ENCODE measurements around the gene FRAS1.
"Not testable (repeated sequence)": the region's sequence is repeated elsewhere in the genome, so short reads cannot be mapped to it uniquely, and the experiment has no call there.

The FRAS1 gene

DNA sequence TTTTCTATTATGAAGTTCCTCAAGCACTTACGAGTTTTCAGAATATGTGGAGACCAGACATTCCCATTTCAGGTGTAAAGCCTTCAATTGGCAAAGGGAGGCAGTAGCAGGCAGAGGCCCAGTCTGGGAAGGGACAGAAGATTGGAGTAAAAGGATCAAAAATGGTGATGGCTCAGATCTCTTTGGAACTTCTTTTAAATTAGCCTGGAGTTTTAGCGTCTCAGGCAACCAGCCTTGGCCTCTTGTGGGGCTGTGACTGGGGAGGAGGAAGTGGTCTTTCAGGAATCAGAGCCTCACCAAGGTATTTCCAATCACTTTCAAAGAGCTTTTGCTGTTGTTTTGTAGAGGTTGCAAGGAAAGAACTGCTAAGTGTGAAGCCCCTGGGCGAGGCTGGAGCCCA lies 239.1 kb downstream of the FRAS1 start:
- DNase-seq: no peak
- in situ Hi-C loops (cut with MboI; ENCODE audit: low pct_unique_long_range_greater_than_20kb, low sequenced_read_pairs): no loop called here

DNA sequence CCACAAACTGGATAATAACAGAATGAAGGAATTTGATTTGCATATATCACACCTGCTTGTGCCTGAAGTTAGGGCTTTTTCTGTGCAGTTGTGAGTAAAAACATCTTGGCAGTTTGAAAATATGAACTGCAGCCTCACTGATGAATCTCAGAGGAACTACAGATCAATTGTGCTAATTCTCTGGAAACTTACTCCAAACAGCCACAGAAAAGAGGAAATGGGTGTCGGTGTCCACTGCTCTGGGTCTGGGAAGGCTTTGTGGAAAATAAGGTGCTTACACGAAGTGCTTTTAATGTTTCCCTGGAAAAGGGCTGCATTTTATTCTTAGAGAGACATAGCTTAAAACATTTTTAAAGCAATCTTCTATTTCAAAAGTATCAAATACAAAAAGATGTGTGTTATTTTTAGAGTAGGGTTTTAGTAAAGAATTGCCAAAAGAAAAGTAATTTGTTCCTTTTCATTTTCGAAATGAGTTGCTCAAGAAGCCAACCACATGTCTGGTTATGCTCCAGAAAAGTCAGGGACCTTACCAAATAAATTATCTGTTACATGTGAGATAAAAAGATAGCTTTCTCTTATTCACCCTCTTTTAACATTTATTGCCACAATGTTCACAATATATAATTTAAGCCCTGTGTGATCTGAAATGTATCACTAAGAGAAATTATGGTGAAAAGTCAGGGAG lies 240.1 kb downstream of the FRAS1 start:
- in situ Hi-C loops (cut with MboI; ENCODE audit: low pct_unique_long_range_greater_than_20kb, low sequenced_read_pairs): no loop called here
- peak; percentile 29 for DNase-seq

DNA sequence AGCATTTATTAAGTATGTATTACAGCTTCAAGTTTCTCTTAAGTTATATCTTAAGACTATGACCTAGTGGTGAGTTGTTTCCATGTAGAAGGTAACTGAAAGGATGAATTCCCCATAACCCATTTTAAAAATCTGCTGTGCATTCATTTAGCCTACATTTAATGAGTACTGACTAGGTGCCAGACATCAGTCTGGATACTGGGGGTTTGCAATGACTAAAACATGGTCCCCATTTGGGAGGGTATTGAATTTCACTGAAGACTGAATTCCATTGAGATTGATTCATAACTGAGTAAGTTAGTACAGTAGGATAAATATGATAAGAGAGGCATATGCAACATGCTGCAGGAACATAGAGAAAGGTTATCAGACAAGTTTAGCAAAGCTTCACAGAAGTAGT lies 241.5 kb downstream of the FRAS1 start:
- DNase-seq: no peak
- in situ Hi-C loops (cut with MboI; ENCODE audit: low pct_unique_long_range_greater_than_20kb, low sequenced_read_pairs): no loop called here

DNA sequence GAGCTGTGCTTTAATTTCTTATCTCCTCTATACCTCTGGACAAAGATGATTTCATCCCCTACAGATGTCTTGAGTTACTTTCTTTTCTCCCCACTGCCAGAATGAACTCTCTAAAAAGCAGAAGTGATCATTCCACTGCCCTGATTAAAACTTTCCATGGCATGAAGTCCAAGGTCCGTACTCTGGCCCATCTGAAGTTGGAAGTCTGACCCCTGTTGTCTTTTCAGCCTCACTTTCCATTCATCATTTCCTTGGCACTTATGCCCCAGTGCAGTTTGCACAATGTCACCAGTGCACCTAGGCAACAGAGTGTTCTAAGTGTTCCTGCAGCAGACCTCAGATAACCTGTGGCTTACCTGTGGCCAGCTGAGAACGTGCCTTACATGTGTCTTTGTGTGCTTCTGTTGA lies 242.4 kb downstream of the FRAS1 start:
- in situ Hi-C loops (cut with MboI; ENCODE audit: low pct_unique_long_range_greater_than_20kb, low sequenced_read_pairs): no loop called here
- DNase-seq: peak; percentile 10

DNA sequence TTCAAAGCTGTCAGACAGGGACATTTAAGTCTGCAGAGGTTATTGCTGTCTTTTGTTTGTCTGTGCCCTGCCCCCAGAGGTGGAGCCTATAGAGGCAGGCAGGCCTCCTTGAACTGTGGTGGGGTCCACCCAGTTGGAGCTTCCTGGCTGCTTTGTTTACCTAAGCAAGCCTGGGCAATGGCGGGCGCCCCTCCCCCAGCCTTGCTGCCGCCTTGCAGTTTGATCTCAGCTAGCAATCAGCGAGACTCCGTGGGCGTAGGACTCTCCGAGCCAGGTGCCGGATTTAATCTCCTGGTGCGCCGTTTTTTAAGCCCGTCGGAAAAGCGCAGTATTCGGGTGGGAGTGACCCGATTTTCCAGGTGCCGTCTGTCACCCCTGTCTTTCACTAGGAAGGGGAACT lies 250.1 kb downstream of the FRAS1 start:
- in situ Hi-C loops (cut with MboI; ENCODE audit: low pct_unique_long_range_greater_than_20kb, low sequenced_read_pairs); DNase-seq: not testable (repeated sequence)

DNA sequence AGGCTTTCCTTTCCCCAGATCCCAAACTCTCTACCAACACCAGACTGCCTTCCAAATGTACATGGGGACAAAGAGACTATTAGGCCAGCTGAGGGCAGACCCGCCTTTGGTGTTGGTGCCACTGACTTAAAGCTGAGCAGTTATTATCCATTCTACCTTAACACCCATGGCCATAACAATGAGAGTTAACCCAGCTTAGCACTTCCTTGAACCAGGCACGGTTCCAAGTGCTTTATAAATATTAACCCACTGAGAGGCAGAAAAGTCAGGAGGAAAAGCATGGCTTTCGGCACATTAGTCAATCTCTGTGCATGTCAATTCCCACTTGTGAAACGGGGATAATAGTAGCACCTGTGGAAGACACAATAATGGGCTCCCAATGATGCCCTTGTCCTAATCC lies 251.4 kb downstream of the FRAS1 start:
- in situ Hi-C loops (cut with MboI; ENCODE audit: low pct_unique_long_range_greater_than_20kb, low sequenced_read_pairs): no loop called here
- DNase-seq: no peak

DNA sequence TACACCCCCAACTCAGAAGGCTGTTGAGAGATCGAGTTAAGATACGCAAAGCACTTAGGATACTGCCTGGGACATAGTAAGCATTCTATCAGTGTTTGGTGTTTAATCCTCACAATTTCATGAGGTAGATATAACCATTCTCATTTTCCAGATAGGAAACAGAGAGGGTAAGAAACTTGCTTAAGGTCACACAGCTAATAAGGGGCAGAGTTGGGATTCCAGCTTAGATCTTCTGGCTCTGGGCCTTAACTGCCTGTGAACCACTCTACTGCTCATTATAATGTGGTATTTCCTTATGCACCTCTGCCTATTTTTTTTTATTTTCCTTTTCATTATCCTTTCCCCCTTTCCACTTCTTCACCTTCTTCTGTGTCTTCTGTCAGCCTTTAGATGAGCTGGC lies 252.2 kb downstream of the FRAS1 start:
- in situ Hi-C loops (cut with MboI; ENCODE audit: low pct_unique_long_range_greater_than_20kb, low sequenced_read_pairs): no loop called here
- DNase-seq: no peak

DNA sequence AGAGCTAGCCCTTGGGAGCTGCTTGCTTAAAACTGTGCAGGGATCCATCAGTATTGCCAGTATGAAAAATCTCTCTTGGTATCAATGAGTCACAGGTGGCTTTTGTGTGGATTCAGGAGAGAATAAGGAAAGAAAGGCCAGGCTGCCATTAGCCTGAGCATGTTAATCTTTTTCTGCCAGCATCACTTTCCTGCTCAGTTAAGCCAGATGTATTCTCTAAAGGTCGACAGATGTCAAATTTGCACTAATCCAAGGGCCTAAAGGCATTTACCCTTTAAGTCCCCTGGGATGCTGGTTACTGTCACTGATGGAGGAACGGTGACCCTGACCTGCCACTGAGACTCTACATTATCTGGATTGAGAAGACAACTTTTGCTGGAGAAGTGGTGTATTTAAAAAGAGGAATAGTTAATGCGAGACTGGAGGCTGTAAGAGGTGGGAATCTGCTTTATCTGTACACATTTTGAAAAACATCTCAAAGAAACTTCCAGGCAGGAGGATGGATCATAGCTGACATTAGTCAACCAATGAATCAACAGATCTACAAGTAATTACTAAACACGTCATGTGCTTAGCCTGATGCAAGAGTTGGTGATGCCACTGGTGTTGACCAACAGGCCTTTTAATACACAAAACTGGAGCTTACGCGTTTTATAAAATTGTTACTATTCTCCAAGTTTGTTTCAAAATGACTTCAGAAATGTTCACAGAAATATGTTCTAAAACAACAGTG lies 253.1 kb downstream of the FRAS1 start:
- no peak for DNase-seq
- in situ Hi-C loops (cut with MboI; ENCODE audit: low pct_unique_long_range_greater_than_20kb, low sequenced_read_pairs): no loop called here

DNA sequence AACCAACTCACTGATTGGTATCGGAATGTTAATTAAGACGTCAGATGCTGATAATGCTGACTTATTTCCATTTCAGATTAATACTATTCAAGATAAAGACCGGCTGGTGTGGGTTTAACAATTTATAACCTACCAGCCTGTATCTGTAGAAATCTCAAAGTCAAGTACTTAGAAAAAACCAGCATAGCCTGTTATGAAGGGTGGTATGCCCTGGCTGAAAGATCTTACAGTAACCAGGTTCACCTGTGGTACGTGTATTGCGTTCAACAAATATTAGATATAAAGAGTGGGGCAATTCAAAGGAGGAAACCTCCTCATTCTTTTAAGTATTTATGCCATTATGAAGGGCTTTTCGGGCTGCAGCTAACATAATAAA lies 253.6 kb downstream of the FRAS1 start:
- no peak for DNase-seq
- in situ Hi-C loops (cut with MboI; ENCODE audit: low pct_unique_long_range_greater_than_20kb, low sequenced_read_pairs): no loop called here

DNA sequence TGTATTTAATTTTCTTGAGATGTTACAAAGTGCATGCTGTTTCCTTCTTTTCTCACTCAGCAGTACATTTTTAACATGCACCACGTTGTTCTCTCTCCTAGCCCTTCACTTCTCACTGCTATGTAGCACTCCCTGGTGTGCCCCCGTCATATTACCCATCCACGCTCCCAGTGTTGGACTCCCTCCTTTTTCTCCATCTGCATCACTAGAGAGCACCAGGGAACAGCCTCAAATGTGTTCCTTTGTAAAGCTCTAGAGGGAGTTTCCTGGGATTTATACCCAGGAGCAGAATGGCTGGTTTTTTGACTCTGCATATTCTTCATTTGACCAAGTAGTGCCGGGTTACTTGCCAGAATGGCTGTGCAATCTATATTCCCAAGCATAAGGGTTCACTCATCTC lies 254.2 kb downstream of the FRAS1 start:
- in situ Hi-C loops (cut with MboI; ENCODE audit: low pct_unique_long_range_greater_than_20kb, low sequenced_read_pairs): no loop called here
- DNase-seq: no peak

DNA sequence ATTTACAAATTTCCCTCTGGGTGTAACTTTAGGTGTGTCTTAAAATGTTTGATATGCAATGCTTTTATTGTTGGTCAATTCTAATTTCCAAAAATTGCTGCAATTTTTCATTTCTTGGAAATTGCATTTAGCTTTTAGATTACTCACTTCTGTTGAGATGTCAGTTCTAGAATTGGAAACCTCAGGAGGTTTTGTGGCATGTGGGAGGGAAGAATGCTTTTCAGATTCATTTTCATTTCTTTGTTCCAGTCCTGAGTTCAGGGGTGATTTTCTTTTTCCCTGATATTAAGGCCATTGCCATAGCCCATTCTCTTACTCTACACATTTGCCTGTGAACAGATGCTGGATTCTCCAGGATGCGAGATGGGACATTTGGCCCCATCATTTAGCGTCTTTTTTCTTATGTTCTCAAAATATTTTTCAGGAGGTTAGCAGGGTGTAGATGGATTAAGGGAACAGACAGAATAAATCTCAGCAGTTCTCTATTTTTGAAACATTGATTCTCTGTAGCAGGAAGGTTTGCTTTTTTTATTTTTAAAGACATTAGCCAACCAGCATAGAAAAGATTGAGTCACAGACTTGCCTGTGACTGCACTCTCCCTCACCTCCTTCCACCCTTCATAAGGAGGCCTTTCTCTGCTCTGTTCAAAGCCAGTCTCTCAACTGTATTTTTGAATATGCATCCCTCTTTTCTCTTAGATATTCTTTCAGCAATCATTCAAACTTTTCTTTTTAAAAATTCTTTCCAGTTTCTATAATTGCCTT lies 256.0 kb downstream of the FRAS1 start:
- in situ Hi-C loops (cut with MboI; ENCODE audit: low pct_unique_long_range_greater_than_20kb, low sequenced_read_pairs): no loop called here

DNA sequence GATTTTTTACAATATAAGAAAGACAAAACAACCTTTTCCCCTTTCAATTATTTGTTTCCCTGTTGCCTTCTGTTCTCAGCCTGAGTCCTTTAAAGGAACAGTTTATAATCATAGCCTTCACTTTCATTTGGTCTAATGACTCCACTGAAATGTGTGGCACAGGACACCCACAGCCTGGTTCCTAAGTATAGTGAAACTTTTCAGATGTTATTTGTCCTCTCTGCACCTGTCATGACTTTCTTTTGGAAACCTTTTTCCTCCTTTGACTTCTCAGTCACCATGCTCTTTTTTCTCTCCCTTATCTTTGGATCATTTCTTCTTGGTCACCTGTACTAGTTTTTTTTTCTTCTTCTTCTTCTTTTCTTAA lies 256.6 kb downstream of the FRAS1 start:
- in situ Hi-C loops (cut with MboI; ENCODE audit: low pct_unique_long_range_greater_than_20kb, low sequenced_read_pairs): no loop called here
- no peak for DNase-seq

More for the DNA sequence above, 256.0 kb downstream of the FRAS1 start:
- no peak for DNase-seq

DNA sequence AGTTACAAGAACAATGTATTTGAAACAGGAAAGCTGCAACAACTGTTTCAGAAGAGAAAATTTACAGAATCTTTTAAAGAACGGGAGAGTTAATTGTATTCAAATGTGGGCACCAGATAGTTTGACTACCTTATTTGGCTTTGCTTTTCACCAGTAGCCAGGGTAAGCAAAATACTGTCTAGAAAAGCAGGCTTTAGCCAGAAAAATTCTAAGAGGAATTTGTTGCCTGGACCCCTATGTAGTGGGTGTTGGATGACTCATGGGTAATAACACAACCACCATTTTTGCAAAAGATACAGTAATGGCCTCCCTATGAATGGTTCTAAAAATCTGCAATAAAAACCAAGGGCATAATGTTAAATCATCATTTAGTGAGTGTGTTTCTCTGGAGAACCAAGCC lies 261.0 kb downstream of the FRAS1 start:
- in situ Hi-C loops (cut with MboI; ENCODE audit: low pct_unique_long_range_greater_than_20kb, low sequenced_read_pairs): no loop called here
- no peak for DNase-seq

DNA sequence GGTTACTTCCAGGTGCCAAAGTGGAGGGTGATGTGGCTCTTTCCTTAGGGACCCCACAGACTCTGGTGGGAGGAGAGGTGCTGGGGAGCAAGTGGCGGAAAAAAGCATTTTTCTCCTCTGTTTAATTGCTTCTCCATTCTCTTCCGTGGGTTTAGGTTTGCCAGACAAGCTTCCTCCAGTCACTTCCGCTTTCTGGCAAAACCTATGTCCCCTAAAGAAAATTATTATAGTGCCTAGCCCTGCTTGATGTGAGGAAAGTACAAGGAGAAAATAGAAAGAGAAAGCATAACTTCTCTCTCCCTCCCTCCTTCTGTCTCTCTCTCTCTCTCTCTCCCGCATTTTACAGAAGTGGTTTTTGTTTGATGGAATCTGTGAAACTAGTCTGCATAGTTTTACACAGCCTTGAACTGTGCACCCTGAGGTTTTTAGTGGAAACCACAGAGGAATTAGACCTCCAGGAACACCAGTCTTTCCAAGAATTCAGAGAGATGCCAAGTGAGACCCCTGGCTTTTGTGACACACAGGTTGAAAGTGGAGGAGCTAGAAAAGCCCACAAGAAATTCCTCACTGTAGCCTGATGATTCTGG lies 263.3 kb downstream of the FRAS1 start:
- peak; percentile 80 for DNase-seq
- in situ Hi-C loops (cut with MboI; ENCODE audit: low pct_unique_long_range_greater_than_20kb, low sequenced_read_pairs): no loop called here

DNA sequence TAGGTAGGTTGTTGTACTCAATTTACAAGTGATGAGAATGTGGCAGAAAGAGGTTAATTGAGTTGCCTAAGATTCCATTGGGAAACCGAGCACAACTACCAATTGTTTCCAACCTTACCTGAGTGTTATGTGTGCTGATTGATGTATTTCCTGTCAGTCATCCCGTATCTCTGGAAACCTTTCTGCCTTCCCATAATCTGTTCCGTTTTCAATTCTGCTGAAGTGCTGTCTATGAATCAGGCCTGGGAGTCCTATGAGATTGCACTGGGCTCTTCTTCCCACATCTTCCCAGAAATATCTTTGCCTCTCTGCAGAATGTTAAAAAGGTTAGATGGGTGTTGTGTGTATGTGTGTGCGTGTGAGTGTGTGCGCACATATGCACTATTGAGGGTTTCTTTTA lies 264.9 kb downstream of the FRAS1 start:
- in situ Hi-C loops (cut with MboI; ENCODE audit: low pct_unique_long_range_greater_than_20kb, low sequenced_read_pairs): no loop called here
- DNase-seq: no peak

DNA sequence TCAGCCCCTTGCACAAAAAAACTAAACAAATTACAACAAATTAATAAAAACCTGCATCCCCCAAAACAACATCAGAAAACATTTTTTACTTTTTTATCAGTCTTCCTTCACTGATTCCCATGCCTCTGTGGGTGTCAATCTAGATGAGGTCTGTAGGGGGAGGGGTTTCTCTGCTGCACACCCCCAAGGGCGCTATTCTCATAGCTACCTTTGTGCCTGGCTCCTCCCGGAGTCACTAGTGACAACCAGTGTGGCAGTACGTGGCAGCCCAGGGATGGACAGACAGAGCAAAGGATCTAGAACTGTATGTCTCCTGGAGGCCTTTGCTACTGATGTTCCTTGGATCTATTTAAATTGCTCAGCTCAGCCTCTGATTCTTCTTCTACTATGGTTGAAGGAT lies 266.3 kb downstream of the FRAS1 start:
- DNase-seq: no peak
- in situ Hi-C loops (cut with MboI; ENCODE audit: low pct_unique_long_range_greater_than_20kb, low sequenced_read_pairs): no loop called here

DNA sequence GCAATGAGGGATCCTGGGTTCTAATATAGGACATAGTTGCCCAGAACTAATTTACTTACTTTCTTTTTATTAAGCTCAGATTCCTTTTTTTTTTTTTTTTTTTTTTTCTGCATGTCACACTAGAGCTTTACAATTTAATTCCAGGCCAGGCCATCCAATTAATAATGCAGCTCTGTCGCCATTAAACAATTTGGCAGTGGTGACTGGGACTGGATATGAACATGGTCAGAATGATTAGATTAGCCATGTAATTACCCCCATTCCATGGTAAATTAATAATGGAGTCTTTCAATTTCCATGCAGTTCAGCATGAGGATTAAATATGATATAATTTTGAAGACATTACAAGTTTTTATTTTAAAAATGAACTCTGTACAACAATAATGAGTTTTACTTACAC lies 267.5 kb downstream of the FRAS1 start:
- in situ Hi-C loops (cut with MboI; ENCODE audit: low pct_unique_long_range_greater_than_20kb, low sequenced_read_pairs): no loop called here
- no peak for DNase-seq

DNA sequence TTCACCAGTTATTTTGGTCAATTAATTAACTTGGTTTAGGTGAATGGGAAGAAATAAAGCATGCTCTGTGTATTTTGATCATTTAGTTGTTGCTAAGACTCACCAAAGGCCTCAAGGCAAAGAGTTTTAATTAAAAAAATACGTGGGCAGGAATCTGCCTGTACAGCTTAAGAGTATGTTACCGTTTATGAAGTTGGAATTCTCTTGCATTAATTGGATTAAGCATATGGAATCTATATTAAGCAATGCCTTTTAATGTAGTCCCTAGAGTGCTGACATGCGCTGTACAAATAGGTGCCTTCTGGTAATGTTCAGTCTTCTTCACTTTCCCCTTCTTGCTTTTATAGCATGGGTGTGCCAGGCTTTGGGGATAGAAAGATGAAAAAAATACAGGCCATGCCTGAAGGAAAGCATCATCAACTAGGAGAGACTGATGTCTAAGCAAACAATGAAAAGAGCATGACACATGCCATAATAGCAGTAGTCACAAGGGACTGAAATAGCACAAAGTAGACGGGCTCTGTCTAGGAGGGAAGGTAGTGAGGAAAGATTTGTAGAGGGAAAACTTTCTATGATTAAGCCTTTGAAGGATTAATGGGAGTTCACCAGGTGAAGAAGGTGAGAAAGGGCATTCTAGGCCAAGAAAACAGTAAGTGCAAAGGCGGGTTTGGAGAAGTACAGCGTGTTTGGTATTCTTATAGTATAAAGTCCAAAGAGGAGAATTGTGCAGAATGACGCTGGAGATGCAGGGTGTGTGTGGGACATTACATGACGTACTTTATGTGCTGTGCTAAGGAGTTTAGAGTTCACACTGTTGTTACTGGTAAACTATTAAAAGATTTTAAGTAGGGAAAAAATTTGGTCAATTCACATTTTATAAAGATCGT lies 268.4 kb downstream of the FRAS1 start:
- no peak for DNase-seq

DNA sequence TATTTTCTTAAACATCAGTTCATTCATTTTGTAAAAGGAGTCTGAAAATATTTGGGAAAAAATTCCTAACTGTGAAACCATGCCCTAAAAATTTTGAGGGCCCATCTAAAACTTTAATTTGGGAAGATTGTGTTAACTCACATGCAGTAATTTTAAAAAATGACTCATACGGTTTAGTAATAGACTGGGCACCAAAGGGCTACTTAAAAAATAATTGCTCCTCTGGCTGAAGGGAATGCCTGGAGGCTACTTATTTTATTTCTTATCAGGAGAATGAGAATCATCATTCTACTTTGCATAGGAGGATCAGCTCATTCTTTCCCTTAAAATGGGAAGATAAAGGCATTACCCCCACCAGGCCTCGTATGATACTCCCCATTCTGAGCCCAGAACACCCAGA lies 271.5 kb downstream of the FRAS1 start:
- in situ Hi-C loops (cut with MboI; ENCODE audit: low pct_unique_long_range_greater_than_20kb, low sequenced_read_pairs); DNase-seq: not testable (repeated sequence)

More for the DNA sequence above, 268.4 kb downstream of the FRAS1 start:
- in situ Hi-C loops (cut with MboI; ENCODE audit: low pct_unique_long_range_greater_than_20kb, low sequenced_read_pairs): no loop called here
